Cortex of kidney (tissue), 1 donor: ENCODE results near the gene DPT.
"Not testable (repeated sequence)": the region's sequence is repeated elsewhere in the genome, so short reads cannot be mapped to it uniquely, and the experiment has no call there.

Experiments used
- DNase-seq: peaks from one replicate; lab custom pipeline; 2025; lab: John Stamatoyannopoulos, UW

DPT gene

GRCh38 chr1:168728473-168729404 is at the start of gene DPT:
DPT (minus strand) TSS chr1:168729206; CDS start chr1:168729174, 32 bp downstream.
- DNase-seq: no peak

- DNase-seq: no peak
Measured at GRCh38 chr1:168775366-168775765, 46.4 kb upstream of the DPT start.

- no peak for DNase-seq
Measured at GRCh38 chr1:168774241-168774640, 45.2 kb upstream of the DPT start.

- no peak for DNase-seq
Measured at GRCh38 chr1:168772428-168773060, 43.5 kb upstream of the DPT start.

GRCh38 chr1:168771104-168771630 is 42.2 kb upstream of the DPT start:
- DNase-seq: no peak

GRCh38 chr1:168769893-168770292 is 40.9 kb upstream of the DPT start:
- not testable (repeated sequence) for DNase-seq

GRCh38 chr1:168767894-168768584 is 39.0 kb upstream of the DPT start:
- DNase-seq: no peak

- no peak for DNase-seq
Measured at GRCh38 chr1:168766568-168766967, 37.6 kb upstream of the DPT start.

GRCh38 chr1:168763031-168763430 is 34.0 kb upstream of the DPT start:
- no peak for DNase-seq

- no peak for DNase-seq
Measured at GRCh38 chr1:168762473-168762872, 33.5 kb upstream of the DPT start.

- no peak for DNase-seq
Measured at GRCh38 chr1:168760781-168761180, 31.8 kb upstream of the DPT start.

GRCh38 chr1:168760241-168760640 is 31.2 kb upstream of the DPT start:
- no peak for DNase-seq

- no peak for DNase-seq
Measured at GRCh38 chr1:168759077-168759476, 30.1 kb upstream of the DPT start.

GRCh38 chr1:168758503-168758902 is 29.5 kb upstream of the DPT start:
- no peak for DNase-seq

GRCh38 chr1:168755800-168756418 is 26.9 kb upstream of the DPT start:
- DNase-seq: no peak

GRCh38 chr1:168752171-168752832 is 23.3 kb upstream of the DPT start:
- DNase-seq: no peak

GRCh38 chr1:168751195-168751650 is 22.2 kb upstream of the DPT start:
- DNase-seq: no peak

GRCh38 chr1:168742994-168743650 is 14.1 kb upstream of the DPT start:
- no peak for DNase-seq

GRCh38 chr1:168742386-168742785 is 13.4 kb upstream of the DPT start:
- DNase-seq: no peak

- DNase-seq: no peak
Measured at GRCh38 chr1:168739908-168740307, 10.9 kb upstream of the DPT start.

- no peak for DNase-seq
Measured at GRCh38 chr1:168736520-168736919, 7.5 kb upstream of the DPT start.
